OCI-LY1 (cell line): ENCODE results near the gene SYT9.

Source experiments
- EZH2 ChIP-seq: fragments of 200-600 bp; sonication (generic), shearing (Covaris generic); IDR thresholded peaks from 2 replicates; pipeline ENCODE4 v1.8.0; 2017; ENCODE audit warnings: borderline replicate concordance, mixed run types, mild to moderate bottlenecking, antibody characterized with exemption, low read length, moderate library complexity, mixed read lengths
- TF ChIP-seq, protein P1 (sequence below): fragments of 200-600 bp; sonication (generic), shearing (Covaris generic); IDR thresholded peaks from 2 replicates; pipeline ENCODE4 v1.5.1; 2017; ENCODE audit warnings: mild to moderate bottlenecking, antibody characterized with exemption, low read length, moderate library complexity, mixed read lengths

DNA sequence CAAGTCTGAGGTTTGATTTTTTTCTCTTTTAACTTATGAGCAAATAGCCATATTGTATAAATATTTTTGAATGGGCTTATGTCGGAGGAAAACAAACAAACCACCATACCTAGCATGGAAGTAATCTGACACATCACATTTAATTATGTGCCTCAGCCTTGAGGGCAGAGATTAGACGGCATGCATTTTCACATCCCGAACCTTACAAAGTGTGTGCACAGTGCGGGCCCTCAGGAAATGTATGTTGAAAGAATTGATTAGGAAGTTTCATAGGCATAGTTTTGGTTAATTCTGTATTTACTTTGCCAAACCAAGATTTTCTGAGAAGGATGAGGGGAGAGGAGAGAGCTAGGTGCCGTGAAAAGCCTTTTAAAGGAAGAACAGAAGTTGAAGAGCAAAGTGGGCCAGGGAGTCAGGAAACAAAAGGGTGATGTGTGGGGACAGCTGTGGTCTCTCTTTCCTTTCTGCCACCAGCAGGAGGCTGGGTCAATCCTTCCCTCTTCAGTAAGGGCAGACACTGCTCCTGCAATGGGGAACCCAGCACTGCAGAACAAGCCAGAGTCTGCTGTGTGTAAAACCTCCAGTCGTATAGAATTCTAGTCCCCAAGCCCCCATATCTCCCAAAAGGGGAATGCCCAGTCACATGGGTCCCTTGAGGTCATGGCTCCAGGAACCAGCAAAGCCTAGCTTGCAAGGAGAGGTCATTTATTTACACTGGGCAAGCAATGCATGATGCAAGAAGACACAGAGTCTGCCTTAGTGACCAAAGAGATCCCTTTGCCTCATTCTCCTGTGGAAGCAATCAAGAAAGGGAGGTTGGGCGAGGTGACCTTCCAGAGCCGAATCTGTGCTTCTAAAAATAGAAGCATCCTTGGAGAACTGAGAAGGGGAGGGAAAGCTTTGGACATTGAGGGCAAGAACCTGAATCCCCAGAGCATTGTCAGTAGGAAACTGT lies 162.5 kb downstream of the SYT9 start:
- TF ChIP-seq EZH2, result no peak
- TF ChIP-seq, protein P1, sequence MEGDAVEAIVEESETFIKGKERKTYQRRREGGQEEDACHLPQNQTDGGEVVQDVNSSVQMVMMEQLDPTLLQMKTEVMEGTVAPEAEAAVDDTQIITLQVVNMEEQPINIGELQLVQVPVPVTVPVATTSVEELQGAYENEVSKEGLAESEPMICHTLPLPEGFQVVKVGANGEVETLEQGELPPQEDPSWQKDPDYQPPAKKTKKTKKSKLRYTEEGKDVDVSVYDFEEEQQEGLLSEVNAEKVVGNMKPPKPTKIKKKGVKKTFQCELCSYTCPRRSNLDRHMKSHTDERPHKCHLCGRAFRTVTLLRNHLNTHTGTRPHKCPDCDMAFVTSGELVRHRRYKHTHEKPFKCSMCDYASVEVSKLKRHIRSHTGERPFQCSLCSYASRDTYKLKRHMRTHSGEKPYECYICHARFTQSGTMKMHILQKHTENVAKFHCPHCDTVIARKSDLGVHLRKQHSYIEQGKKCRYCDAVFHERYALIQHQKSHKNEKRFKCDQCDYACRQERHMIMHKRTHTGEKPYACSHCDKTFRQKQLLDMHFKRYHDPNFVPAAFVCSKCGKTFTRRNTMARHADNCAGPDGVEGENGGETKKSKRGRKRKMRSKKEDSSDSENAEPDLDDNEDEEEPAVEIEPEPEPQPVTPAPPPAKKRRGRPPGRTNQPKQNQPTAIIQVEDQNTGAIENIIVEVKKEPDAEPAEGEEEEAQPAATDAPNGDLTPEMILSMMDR, result no peak
